HCT116 (cell line): ENCODE results near the gene KRTAP13-4. TPM values are rescaled to one million over a fixed set of nuclear protein-coding genes. Genes with fewer than 3 reads are reported as not detected.
A peak's percentile ranks its signal among the peaks of the same experiment; 100 is the strongest.

ENCODE experiments used
- ATAC-seq: fragments of 200-7000 bp; cut with Tn5 transposase; 2 replicates; pipeline ENCODE4 v1.9.1; 2020; ENCODE audit warnings: mild to moderate bottlenecking, moderate library complexity
- BruUV-seq: library from RNA; stranded (reverse); fragments of 400-500 nt; replicated peaks from 2 replicates; lab custom pipeline; 2021; lab: Mats Ljungman, UMichigan
- CTCF ChIA-PET: fragments of 300-600 bp; sonication (Branson Sonifier 250); formaldehyde crosslinking; loops from one replicate; lab custom pipeline; 2021; ENCODE audit warnings: antibody characterized with exemption; lab: Charles Lee
- POLR2A ChIA-PET: fragments of 300-600, 350-600 bp; sonication (Branson Sonifier 250); formaldehyde crosslinking; loops from one replicate; lab custom pipeline; 2021; ENCODE audit warnings: antibody characterized with exemption; lab: Charles Lee
- RAD21 ChIA-PET, 2 experiments: fragments of 300-600 bp; sonication (Branson Sonifier 250); formaldehyde crosslinking; loops; one replicate each; lab custom pipeline; 2023; ENCODE audit warnings: low total read pairs in 2 of 2; ENCODE audit not compliant: uncharacterized antibody in 2 of 2, unreplicated experiment in 2 of 2, low non-redundant PET in 1 of 2; lab: Charles Lee
- DNase-seq: peaks from one replicate; pipeline ENCODE4 v3.0.0-alpha.2; 2010; ENCODE audit warnings: low read depth, low spot score
- H2AFZ ChIP-seq: fragments of 200-600 bp; shearing (Covaris generic), sonication (generic); 2 replicates; pipeline ENCODE4 v1.6.1; 2017; ENCODE audit warnings: low read depth, mixed run types, mixed read lengths, antibody characterized with exemption, low read length; ENCODE audit not compliant: poor library complexity, severe bottlenecking
- H3K27ac ChIP-seq: 2 replicates; pipeline ENCODE4 v1.5.1; 2012; ENCODE audit warnings: low read depth, low read length
- H3K27me3 ChIP-seq: fragments of 200-600 bp; sonication (generic); 2 replicates; pipeline ENCODE4 v1.6.1; 2016; ENCODE audit warnings: mixed run types, low read length, mixed read lengths; ENCODE audit not compliant: insufficient read depth
- H3K36me3 ChIP-seq, 2 experiments: fragments of 200-500 bp in 1 of 2; fragments of 200-600 bp in 1 of 2; sonication (Bioruptor generic) in 1 of 2; sonication (generic) in 1 of 2; 2 replicates each; pipeline versions ENCODE4 v1.5.1 to v1.6.1; 2014 to 2016; ENCODE audit warnings: low read length in 2 of 2, inconsistent platforms in 1 of 2, mixed read lengths in 1 of 2, mixed run types in 1 of 2; ENCODE audit not compliant: insufficient read depth in 2 of 2, control insufficient read depth in 1 of 2
- H3K4me1 ChIP-seq, 2 experiments: fragments of 200-600 bp in 1 of 2; sonication (generic) in 1 of 2; 2 replicates each; pipeline versions ENCODE4 v1.5.1 to v1.6.1; 2012 to 2017; ENCODE audit warnings: low read length in 2 of 2, inconsistent platforms in 1 of 2, mild to moderate bottlenecking in 1 of 2, mixed read lengths in 1 of 2, mixed run types in 1 of 2, moderate library complexity in 1 of 2; ENCODE audit not compliant: insufficient read depth in 2 of 2, control insufficient read depth in 1 of 2
- H3K4me2 ChIP-seq: fragments of 200-600 bp; sonication (generic); 2 replicates; pipeline ENCODE4 v1.6.1; 2017; ENCODE audit warnings: mixed run types, low read length, mixed read lengths
- H3K4me3 ChIP-seq, 2 experiments: fragments of 200-600 bp in 1 of 2; sonication (generic) in 1 of 2; replicated peaks in 1 of 2; 2 replicates each; pipeline ENCODE4 v1.5.1; 2011 to 2016; ENCODE audit warnings: low read length in 2 of 2, control low read depth in 1 of 2, low read depth in 1 of 2, mild to moderate bottlenecking in 1 of 2, mixed read lengths in 1 of 2, mixed run types in 1 of 2
- H3K79me2 ChIP-seq: fragments of 200-600 bp; sonication (generic); 2 replicates; pipeline ENCODE4 v1.6.1; 2017; ENCODE audit warnings: mild to moderate bottlenecking, mixed run types, low read length, moderate library complexity, mixed read lengths; ENCODE audit not compliant: insufficient read depth
- H3K9ac ChIP-seq: fragments of 200-600 bp; sonication (generic); 2 replicates; pipeline ENCODE4 v1.6.1; 2016; ENCODE audit warnings: low read length, mixed read lengths
- H3K9me2 ChIP-seq: fragments of 200-600 bp; sonication (generic), shearing (Covaris generic); 2 replicates; pipeline ENCODE4 v1.6.1; 2017; ENCODE audit warnings: mixed run types, mild to moderate bottlenecking, moderate library complexity; ENCODE audit not compliant: insufficient read depth
- H3K9me3 ChIP-seq, 2 experiments: fragments of 200-500 bp in 1 of 2; fragments of 200-600 bp in 1 of 2; sonication (Bioruptor generic) in 1 of 2; sonication (generic) in 1 of 2; 2 replicates each; pipeline ENCODE4 v1.6.1; 2014 to 2017; ENCODE audit warnings: low read length in 2 of 2, mixed read lengths in 2 of 2, inconsistent platforms in 1 of 2, low read depth in 1 of 2, mild to moderate bottlenecking in 1 of 2, mixed run types in 1 of 2, moderate library complexity in 1 of 2; ENCODE audit not compliant: control insufficient read depth in 1 of 2, insufficient read depth in 1 of 2
- H4K20me1 ChIP-seq: fragments of 200-600 bp; sonication (generic), shearing (Covaris generic); 2 replicates; pipeline ENCODE4 v1.6.1; 2017; ENCODE audit warnings: mixed run types, mild to moderate bottlenecking, moderate library complexity; ENCODE audit not compliant: insufficient read depth
- CTCF ChIP-seq, 3 experiments: fragments of 200-600 bp in 1 of 3; sonication (generic) in 1 of 3; IDR thresholded peaks in 2 of 3; conservative IDR thresholded peaks in 1 of 3; 2 replicates each; pipeline ENCODE4 v1.5.1; 2012 to 2017; ENCODE audit warnings: low read depth in 2 of 3, low read length in 2 of 3, antibody characterized with exemption in 1 of 3, borderline replicate concordance in 1 of 3, control low read depth in 1 of 3, mild to moderate bottlenecking in 1 of 3, mixed read lengths in 1 of 3, mixed run types in 1 of 3, moderate library complexity in 1 of 3; ENCODE audit not compliant: insufficient read depth in 1 of 3
- EZH2phosphoT487 ChIP-seq: fragments of 200-600 bp; IDR thresholded peaks from 2 replicates; pipeline ENCODE4 v1.6.1; 2018; ENCODE audit warnings: antibody characterized with exemption, borderline replicate concordance
- FOSL1 ChIP-seq: IDR thresholded peaks from 2 replicates; pipeline ENCODE4 v1.6.1; 2012; ENCODE audit warnings: low read depth
- MAX ChIP-seq: IDR thresholded peaks from 2 replicates; pipeline ENCODE4 v1.6.1; 2012
- POLR2A ChIP-seq: IDR thresholded peaks from 2 replicates; pipeline ENCODE4 v1.7.0; 2011; ENCODE audit warnings: borderline replicate concordance; ENCODE audit not compliant: insufficient read depth, insufficient read length; ENCODE audit errors: extremely low read depth
- REST ChIP-seq: IDR thresholded peaks from 2 replicates; pipeline ENCODE4 v1.6.1; 2012; ENCODE audit warnings: low read depth
- SIN3A ChIP-seq: IDR thresholded peaks from 2 replicates; pipeline ENCODE4 v1.6.1; 2012; ENCODE audit warnings: low read depth
- YY1 ChIP-seq: IDR thresholded peaks from 2 replicates; pipeline ENCODE4 v1.6.1; 2011; ENCODE audit warnings: low read length, low read depth, moderate library complexity, mild to moderate bottlenecking; ENCODE audit not compliant: insufficient replicate concordance; ENCODE audit errors: extremely low read depth
- intact Hi-C: fragments of 100-400 bp; cut with micrococcal nuclease; formaldehyde crosslinking; loops from 2 replicates; pipeline ENCODE4 v1.10.0; 2022
- total RNA-seq: library from RNA; stranded (reverse); gene quantifications from one replicate; pipeline ENCODE4 v1.2.1, GENCODE V29; 2021; ENCODE audit not compliant: unreplicated experiment

The KRTAP13-4 gene
- total RNA-seq, 1 experiment from 2014 or later, result not detected

GRCh38 chr21:30434033-30434631, 4.1 kb downstream of the KRTAP13-4 start:
- Histone ChIP-seq H3K4me2 (no peak overlapping the region), H3K27me3 (no peaks in the 10 kb centered on the region), H3K9ac (no peak overlapping the region), H4K20me1 (no peaks in the 10 kb centered on the region), H2AFZ (no peak overlapping the region), H3K36me3 (no peaks in the 10 kb centered on the region), H3K9me2 (no peaks in the 10 kb centered on the region), H3K79me2 (no peaks in the 10 kb centered on the region), H3K4me3 (no peak overlapping the region), H3K27ac (no peak overlapping the region), H3K4me1 (no peaks in the 10 kb centered on the region), H3K9me3 (peaks cover 5 to 31% of the 10 kb centered on the region in 2 experiments; a peak in 2 of 4 replicates)
- DNase-seq (no peak), ATAC-seq (peak; percentile 66)
- no TSS peak for BruUV-seq
- intact Hi-C loops, result no loop called here
- CTCF ChIA-PET, result no interaction called here
- POLR2A ChIA-PET, result no interaction called here
- RAD21 ChIA-PET, result no interaction called here
- TF ChIP-seq EZH2phosphoT487, result no peak
- TF ChIP-seq CTCF (IDR thresholded peaks at IDR 0.05 in 2 of 3, conservative IDR thresholded peaks at IDR 0.05 in 1 of 3; ENCODE audit: borderline replicate concordance in 1 of 3, insufficient read depth in 1 of 3, low read depth in 2 of 3, low read length in 2 of 3), result peak in 2 of 3 experiments; percentile 42 to 48; a peak in 3 of 6 replicates

GRCh38 chr21:30437010-30437565, 7.1 kb downstream of the KRTAP13-4 start:
- DNase-seq (no peak), ATAC-seq (no peak)
- Histone ChIP-seq H3K9me2 (no peaks in the 10 kb centered on the region), H3K4me1 (no peaks in the 10 kb centered on the region), H3K4me3 (no peak overlapping the region), H3K4me2 (no peak overlapping the region), H4K20me1 (no peaks in the 10 kb centered on the region), H3K9ac (no peak overlapping the region), H3K27ac (no peak overlapping the region), H3K79me2 (no peaks in the 10 kb centered on the region), H3K27me3 (no peaks in the 10 kb centered on the region), H2AFZ (no peak overlapping the region), H3K36me3 (no peaks in the 10 kb centered on the region), H3K9me3 (peaks cover 8 to 19% of the 10 kb centered on the region in 2 experiments; a peak in 2 of 4 replicates)
- POLR2A ChIA-PET, result no interaction called here
- CTCF ChIA-PET, result no interaction called here
- no peak for TF ChIP-seq FOSL1
- TF ChIP-seq MAX, result no peak
- TF ChIP-seq YY1, result no peak
- no peak for TF ChIP-seq SIN3A
- TF ChIP-seq REST, result no peak
- TF ChIP-seq POLR2A, result no peak
- intact Hi-C loops, result no loop called here
- RAD21 ChIA-PET, result no interaction called here
- no TSS peak for BruUV-seq
